HG02588 (cell line): ENCODE data around the gene SLC25A26.
"Not testable (repeated sequence)": the region's sequence is repeated elsewhere in the genome, so short reads cannot be mapped to it uniquely, and the experiment has no call there.

ENCODE experiments used
- ATAC-seq: cut with Tn5 transposase; IDR thresholded peaks from one replicate; pipeline ENCODE4 v1.9.1; 2021; ENCODE audit warnings: mild to moderate bottlenecking, moderate library complexity; ENCODE audit not compliant: unreplicated experiment

The SLC25A26 gene

DNA sequence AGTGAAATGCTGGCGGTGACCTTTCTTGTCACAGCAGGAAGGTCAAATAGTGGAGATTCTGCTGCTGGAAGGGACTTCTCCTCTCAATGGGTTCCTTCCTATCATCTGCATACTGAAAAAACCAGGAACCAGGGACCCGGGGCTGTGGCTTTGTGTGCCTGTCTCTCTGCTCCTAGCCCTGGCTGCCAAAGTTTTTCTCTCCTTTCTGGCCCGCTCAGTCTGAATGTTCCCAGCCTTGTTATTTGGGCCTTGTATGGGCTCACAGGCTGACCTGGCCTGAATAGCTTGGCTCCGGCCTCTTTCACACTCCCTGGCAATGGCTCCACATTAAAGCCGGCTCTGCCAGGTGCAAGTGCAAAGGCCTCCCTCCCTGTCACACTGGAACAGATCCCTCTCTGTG is 185.4 kb downstream of the SLC25A26 start:
- no peak for ATAC-seq

DNA sequence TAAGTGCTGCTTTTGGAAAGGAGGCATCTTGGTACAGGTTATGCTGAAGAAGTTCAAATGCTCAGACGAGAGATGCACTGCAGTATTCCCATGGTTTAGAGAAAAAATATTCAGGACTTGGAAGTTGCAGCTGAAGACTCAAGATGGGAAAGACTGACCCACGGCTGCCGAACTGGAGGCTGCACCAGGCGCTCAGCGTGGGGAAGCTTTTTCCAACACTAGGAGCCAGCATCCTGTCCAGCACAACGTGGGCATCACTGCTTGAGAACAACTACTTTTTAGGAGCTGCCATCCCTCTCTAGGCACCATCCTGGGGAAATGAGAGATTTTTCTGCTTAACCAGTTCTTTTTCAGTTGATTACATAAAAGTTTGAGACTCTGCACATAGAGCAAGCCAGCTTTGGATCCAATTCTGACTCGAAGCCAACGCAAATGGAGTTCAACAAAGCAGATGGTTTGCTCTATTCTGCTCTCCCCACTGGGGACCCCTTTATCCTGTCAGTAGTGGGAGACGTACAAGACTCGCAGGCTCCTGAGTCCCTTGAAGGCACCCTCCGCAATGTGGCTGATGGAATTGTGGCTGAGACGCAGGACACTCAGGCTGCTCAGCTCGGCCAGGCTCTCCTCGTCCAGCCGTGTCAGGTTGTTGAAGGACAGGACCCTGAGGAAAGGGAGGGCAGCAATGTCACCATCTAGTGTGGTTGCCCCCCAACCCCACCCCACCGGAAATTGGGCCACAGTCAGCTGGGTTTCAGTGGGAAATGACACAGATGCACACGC is 186.2 kb downstream of the SLC25A26 start:
- ATAC-seq, result no peak

DNA sequence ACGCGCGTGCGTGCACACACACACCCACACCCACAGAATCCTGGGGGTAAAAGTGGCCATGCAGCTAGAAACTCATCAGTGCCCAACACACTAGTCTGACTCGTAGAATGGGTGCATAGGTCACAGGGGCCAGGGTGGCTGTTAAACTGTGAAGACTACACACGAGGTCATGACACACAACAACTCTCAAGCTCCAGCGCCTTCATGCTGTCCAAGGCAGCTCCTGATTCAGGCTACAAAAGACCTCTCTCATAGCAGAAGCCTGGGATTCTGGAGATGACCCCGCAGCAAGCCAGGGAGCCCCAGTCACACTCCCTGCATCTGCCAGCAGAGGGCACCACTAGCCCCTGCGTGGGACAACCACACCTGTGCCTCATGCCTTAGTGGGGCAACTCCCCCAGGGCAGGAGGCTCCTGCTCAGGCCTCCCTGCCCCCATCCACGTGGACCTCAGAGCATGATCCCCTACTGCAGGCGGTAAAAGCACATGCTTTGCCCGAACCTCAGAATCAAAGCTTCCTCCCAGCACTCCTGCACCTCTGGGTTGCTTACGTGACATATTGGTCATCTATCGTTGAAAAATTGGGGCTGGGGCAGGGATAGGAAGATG is 186.9 kb downstream of the SLC25A26 start:
- peak; percentile 72 for ATAC-seq

DNA sequence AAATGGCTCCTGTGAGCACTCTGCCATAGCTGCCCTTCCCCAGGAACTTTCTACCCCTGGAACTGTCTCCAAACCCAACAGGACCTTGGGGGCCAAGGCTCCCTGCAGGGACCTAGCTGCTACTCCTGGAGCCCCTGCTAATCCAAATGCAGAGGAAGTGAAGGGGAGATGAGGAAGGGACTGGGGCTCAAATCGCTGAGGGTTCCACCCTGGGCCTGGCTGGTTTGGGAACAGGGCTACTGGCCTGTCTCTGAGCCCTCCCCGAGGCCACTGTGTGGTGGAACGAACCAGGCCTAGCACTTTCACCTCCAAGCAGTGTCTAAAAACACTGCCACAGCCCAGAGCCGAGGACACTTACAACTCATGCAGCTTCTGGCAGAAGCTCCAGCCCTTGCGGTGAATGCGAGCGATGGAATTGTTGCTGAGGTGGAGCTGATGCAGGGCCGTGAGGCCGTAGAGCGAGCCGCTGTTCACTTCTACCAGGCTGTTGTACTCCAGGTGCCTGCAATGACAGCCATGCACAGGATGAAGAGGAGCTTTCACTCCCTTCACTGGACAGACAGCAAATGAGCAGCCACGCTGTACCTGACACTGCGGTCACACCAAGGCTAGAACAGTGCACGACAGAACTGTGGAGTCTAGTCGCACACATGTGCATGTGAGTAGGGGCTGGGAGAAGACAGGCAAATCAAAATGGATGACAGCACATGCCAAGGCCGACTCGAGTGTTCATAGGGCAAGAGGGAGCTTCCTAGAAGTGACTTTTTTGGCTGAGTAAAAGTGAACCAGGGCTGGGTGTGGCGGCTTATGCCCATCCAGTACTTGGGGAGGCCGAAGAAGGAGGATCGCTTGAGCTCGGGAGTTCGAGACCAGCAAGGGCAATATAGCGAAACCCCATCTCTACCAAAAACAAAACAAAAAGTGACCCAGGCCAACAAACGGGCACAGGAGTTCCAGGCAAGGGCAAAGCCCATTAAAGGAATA is 189.3 kb downstream of the SLC25A26 start:
- ATAC-seq, result no peak

DNA sequence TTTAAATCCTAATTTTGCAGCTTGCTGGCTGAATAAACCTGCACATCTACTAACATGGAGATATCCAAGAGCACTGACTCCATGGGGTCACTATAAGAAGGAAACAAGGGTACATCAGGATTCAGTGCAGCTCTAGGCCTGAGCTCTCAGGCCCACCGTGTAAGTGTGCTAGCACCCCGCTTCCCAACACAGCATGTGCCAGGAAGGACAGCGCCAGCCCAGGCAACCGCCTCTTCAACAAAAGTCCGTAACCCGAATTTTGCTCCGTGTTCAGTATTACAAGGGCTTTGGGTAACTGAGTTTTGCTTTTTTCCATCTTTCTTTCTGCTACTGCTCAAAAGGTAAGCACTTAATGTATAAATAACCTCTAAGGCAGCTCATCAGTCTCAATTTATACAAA is 190.2 kb downstream of the SLC25A26 start:
- ATAC-seq, result no peak

DNA sequence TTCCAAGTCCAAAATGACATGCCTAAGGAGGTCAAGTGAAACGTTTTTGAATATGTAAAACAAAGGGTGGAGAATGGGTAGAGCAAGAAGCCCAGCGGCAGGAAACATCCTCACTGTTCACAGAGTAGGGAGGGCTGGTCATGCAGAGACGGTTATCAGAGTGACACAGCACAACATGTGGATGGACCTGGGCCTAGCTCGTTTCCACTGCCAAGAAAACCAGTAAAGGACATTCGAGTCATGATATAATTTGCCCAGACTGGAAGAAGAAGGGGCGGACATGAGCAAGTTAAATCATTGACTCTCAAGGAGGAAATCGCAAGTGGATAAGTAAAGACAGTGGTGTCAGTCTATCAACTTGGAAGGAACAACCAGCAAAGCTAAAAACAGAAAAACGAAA is 190.7 kb downstream of the SLC25A26 start:
- no peak for ATAC-seq

DNA sequence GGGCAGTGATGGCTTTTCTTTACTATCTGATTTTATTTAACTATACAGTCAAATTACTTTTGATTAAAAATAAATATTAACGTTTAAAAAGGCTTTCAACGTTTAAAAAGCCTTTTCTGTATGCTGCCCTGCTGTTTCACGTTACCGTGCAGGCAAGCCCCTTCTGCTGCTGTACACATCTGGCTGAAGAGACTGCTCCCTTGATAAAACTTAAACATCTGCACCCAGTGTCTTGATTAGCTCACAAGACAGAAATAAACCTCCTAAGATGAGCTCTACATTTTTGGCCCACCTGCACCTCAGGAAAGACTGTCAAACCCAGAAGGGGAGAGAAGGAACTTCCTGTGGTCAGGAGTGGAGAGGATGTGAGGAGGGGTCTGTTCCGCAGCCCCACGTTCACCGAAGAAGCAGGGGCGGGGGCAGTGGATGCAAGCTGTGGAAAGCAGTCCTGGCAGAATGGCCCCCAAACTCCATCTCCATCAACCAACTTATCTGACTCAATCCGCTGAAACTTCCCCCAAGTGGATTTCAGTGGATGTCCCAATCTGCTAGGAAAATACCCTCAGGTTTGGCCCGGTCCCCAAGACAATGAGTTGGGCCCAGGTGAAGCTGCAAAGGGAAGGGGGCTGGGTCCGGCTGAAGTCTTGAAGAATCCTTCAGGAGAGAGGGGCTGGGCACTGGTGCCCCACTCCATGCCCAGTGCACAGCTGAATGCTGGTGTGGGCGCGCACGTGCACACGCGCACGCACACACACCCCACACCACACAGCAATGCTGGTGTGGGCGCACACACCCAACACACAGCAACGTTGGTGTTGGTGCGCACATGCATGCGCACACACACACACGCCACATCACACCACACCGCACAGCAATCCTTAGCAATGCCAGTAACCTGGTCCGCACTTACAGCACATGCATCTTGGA is 191.4 kb downstream of the SLC25A26 start:
- no peak for ATAC-seq

DNA sequence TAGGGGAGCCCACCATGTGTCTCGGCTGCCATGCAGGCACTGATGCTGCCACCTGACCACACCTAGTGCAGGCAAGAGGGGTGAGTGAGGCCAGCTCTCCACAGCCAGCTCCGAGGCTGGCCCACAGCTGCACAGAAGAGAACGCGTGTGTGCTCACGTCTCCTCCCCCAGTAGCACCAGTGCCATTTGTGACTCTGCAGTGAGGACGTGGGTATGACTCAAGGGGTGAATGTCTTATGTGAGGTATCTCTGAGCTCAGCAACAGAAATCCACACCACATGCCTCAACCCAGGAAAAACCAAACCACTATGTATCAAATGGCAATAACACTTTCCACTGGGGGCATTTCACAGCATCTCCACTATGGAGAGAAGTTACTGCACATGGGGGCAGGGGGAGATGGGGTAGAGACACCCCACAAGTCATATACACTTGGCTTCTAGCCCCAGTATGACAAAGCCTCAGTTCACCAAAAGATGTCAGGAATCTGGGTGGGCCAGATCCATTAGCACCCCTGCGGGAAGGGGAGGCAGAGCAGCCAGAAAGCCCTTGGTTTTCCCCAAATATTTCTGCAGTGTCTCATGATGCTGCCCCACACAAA is 192.4 kb downstream of the SLC25A26 start:
- ATAC-seq, result no peak

DNA sequence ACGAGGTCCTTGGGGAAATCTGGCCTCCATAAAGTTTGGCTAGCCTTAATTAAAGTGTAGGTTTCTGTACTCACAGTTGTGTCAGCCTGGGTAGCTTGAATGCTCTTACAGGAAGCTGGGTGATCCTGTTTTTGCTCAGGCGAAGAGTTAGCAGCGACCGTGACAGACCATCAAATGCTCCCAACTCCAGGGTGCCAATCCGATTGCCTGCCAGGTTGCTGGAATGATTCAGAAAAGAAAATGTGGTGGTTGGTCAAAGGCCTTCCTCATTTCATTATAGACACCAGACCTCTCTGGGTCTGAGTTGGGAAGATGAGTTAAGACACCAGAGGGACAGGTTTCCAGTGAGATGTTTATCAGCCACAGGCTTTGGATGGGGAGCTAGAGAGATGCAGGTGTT is 194.0 kb downstream of the SLC25A26 start:
- no peak for ATAC-seq

DNA sequence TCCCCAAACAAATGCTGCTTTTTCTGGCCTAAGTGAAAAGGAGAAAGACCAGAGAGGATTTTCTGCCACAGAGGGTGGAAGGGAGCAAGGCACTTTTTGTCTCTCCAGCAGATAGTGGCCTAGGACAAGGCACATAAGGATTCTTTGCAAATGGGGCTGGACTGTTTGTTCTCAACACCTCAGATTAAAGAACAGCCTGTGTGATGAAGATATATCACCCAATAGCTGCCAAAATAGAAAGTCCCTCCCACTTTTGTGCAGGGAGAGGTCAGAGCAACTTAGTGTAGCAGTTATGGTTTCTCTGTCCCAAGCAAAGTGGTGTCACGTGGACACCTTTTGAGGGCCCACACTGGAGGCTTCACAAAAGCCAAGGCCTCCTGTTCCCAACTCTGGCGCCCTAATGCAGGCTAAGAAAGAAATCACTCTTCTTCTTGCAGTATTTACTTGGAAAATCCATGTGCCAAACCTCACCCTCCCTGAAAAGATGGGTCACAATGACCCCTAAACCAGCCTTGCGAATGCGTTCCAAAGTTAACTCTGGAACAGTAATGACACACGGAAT is 195.1 kb downstream of the SLC25A26 start:
- no peak for ATAC-seq

DNA sequence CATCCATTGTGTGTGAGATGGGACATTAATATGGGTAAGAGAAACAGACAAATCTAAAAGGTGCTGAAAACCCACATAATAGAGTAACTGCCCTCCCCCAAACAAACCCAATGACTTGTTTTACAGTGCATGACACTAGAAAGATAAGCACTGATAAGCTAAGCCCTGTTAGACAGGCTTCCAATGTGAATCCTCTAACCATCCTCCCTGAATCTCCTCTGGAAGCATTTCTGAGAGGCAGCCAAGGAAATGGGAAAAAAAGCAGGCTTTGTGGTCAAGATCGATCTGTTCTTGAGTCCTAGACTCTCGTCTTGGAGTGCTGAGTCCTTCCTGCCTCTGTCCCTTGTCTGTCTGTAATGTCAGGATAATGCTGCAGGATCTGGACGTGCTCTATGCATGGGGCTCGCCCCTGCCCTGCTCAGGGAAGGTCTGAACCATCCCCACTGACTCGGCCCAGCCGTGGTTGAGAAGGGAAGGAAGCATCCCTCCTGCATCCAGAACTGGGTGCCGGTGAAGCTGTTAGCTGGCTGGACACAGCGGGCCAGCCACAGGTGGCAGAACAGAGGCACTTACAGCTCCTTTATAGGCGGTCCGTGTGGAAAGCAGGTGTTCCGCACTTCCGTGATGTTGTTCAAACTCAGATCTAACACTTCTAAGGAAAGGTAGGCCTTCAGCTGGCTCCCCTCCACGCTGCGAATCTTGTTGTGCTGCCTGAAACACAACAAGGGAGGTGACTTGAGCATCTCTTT is 195.9 kb downstream of the SLC25A26 start:
- ATAC-seq, result no peak

DNA sequence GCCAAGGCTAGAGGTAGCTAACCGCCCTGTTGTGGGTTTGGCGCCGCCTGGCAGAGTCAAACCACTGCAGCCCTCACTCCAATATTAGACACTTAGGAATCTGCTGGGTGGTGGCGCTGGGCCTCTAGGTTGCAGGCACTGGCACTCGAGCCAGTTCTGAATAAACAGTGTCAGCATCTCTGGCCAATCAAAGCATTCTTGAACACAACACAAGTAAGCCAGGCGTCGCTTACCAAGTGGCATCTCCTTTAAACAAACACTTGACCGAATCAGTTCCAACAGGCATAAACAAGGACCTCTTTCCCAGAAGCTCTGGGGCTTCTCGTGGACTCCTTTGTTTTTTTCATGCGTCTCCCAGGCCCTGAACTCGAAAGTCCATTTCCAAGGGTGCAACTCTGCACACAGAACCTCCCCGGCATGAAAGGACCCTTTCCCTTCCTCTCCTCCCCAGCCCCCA is 197.7 kb downstream of the SLC25A26 start:
- no peak for ATAC-seq

DNA sequence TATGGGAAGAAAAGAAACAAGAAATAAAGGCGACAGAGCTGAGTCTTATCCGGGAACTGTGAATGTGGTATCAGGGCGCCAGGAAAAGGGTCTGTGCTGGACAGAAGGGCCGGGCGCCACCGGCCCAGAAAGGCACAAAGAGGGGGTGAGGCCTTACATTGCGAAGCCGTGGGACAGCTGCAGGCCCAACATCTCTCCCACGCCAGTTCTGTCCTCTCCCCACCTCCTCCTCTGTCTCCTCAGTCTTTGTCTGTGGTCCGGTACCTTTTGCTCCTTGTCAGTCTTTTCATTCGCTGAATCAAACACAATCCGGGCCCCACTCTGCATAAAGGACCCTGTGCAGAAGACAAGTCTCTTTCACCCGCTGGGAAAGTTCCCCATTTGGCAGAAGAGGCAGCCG is 198.2 kb downstream of the SLC25A26 start:
- ATAC-seq, result no peak

DNA sequence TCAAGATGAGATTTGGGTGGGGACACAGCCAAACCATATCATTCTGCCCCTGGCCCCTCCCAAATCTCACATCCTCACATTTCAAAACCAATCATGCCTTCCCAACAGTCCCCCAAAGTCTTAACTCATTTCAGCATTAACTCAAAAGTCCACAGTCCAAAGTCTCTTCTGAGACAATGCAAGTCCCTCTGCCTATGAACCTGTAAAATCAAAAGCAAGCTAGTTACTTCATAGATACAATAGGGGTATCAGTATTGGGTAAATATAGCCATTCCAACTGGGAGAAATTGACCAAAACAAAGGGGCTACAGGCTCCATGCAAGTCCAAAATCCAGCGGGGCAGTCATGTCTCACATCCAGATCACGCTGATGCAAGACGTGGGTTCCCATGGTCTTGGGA is 200.3 kb downstream of the SLC25A26 start:
- ATAC-seq, result not testable (repeated sequence)

DNA sequence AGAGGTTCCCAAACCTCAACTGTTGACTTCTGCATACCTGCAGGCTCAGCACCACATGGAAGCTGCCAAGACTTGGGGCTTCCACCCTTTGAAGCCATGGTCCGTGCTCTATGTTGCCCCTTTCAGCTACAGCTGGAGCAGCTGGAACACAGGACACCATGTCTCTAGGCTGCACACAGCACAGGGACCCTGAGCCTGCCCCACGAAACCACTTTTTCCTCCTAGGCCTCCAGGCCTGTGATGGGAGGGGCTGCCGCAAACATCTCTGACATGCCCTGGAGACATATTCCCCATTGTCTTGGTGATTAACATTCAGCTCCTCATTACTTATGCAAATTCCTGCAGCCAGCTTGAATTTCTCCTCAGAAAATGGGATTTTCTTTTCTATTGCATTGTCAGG is 201.1 kb downstream of the SLC25A26 start:
- ATAC-seq, result not testable (repeated sequence)

DNA sequence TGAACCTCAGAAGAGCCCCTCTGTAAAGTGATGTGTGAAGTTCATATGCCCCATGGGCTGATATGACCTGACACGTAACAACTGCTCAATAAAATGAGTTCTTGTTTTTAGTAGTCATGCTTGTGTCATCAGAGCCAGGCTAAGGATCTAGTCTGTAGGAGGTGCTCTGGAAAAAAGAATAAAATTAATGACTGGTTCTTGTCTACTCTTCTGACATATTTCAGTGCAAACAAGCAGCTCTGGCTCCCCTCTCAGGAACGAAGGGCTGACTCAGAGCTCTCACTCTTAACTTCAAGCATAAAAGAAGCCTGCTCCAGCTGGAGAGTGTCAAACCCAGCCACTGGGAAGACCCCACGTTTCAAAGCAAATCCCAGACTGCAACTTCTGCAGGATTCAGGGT is 203.0 kb downstream of the SLC25A26 start:
- ATAC-seq, result no peak

DNA sequence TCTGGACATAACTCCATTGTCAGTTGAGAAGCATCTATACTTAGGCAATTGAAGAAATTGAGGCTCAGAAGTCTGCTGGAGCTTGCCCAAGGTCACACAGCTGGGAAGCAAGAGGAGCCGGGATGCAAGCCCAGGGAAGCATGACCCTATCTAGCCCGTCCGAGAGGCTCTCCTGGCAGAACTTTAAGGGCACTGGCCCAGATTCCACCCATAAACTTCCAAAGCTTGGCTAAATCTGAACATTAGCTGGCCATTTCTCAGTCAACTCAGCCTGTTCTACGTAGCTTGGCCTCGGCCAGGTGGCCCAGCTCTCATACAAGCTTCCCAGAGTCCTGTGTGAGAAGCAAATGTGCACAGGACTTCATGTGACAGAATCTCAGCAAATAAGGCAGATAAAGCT is 204.2 kb downstream of the SLC25A26 start:
- ATAC-seq, result no peak

DNA sequence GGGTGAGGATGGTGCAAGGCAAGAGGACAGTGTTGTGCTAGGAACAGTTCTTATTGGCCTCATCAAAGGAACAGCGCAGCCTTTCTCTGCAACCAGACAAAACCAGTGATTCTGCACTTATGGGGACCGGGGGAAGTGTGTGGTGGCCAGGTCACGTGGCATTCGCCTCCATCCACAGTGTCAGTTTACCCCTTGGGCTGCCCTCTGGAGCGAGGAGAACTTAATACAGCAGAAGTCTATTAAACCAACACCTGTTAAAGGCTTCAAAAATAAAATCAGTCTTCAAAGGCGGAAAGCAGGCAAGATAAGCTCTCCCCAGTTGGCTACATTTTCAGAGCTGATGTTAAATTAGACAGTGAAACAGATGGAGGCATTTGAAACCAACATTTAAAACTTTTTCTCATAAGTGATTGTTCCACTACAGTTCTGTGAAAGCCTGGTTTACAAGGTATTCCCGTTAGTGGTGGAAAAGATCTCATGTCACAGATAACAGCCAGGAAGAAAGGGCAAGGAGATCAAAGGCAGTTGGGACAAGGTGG is 204.8 kb downstream of the SLC25A26 start:
- ATAC-seq, result no peak

DNA sequence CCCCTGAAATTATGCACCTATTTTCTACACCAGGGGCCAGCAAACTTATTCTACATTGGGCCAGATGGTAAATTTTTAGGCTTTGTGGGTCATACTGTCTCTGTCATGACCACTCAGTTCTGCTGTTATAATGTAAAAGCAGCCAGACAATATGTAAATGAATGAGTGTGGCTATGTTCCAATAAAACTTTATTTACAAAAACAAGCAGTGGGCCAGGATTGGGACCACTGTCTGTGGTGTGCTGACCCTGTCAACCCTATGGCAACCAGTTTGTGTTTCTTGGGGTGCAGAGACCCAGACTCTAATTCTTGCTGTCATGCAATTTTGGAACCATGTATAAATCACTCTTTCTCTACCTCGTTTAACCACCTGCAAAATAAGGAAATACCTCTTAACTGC is 205.3 kb downstream of the SLC25A26 start:
- ATAC-seq, result no peak
